Islet of Langerhans (tissue), 1 donor: Measurements from ENCODE around the gene HERC3.
A peak's percentile ranks its signal among the peaks of the same experiment; 100 is the strongest.

Source experiments
- FAIRE-seq: peaks from one replicate; lab custom pipeline; 2011; peaks lifted over from hg19 to GRCh38; lab: Jason Lieb, UNC

The HERC3 gene

GRCh38 chr4:88720451-88721428 lies 128.5 kb downstream of the HERC3 start:
- no peak for FAIRE-seq

- no peak for FAIRE-seq
Observed at GRCh38 chr4:88722276-88722780, 130.0 kb downstream of the HERC3 start.

DNA sequence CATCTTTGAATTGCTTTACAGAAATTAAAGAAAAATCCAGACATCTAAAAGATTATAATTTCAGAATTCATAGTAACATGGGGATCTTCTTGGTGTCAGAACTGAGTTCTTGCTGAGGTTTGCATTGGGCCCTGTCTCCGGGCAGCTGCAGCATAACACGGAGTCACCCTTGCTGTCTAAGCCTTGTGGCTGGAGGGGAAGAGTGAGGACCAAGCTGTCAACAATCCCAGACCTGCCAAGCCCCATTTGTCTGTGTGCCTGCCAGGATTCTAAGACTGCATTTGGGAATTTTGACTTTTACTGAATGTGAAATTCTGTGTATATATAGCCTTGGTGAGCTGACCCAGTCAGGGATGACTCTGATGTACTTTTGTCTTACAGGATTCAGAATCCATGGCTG lies 130.5 kb downstream of the HERC3 start:
- FAIRE-seq = no peak

- no peak for FAIRE-seq
Observed at GRCh38 chr4:88724406-88724805, 132.1 kb downstream of the HERC3 start.

DNA sequence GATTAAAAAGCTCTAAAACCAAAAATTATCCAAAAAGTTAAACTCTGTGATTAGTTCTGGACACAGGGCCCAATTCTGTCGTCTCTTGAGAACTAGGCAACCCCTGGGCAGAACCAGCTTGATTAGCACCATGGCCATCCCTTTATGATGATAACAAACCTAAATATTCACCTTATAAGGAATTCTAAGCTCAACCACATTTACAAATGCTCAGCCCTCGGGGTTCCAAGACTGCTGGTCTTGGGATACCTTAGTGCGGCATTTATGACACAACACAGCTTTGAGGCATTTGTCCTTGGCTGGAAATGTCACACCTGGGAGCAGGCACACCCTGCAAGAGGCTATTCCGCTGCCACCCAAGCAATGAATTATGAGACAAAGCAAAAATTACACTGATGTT lies 132.9 kb downstream of the HERC3 start:
- no peak for FAIRE-seq

GRCh38 chr4:88725986-88726385 lies 133.7 kb downstream of the HERC3 start:
- peak; percentile 76 for FAIRE-seq

- no peak for FAIRE-seq
Observed at GRCh38 chr4:88728146-88728545, 135.9 kb downstream of the HERC3 start.

GRCh38 chr4:88729146-88729760 lies 137.0 kb downstream of the HERC3 start:
- peak; percentile 76 for FAIRE-seq

DNA sequence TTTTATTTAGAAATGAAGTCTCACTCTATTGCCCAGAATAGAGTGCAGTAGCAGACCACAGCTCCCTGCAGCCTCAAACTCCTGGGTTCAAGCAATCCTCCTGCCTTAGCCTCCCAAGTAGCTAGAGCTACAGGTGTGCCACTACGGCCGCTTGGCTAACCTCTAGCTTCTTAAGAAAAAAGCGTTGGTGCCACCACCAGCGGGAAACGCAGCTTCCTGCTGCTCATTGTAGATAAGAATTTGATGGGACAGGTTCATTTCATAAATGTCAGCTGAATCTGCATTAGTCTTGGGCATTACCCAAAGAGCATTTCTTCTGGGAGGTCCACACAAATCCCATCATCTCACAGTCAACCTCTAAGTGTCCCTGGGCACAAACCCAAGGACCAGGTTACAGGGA lies 138.5 kb downstream of the HERC3 start:
- no peak for FAIRE-seq

- FAIRE-seq = no peak
Observed at GRCh38 chr4:88731381-88731780, 139.1 kb downstream of the HERC3 start.

DNA sequence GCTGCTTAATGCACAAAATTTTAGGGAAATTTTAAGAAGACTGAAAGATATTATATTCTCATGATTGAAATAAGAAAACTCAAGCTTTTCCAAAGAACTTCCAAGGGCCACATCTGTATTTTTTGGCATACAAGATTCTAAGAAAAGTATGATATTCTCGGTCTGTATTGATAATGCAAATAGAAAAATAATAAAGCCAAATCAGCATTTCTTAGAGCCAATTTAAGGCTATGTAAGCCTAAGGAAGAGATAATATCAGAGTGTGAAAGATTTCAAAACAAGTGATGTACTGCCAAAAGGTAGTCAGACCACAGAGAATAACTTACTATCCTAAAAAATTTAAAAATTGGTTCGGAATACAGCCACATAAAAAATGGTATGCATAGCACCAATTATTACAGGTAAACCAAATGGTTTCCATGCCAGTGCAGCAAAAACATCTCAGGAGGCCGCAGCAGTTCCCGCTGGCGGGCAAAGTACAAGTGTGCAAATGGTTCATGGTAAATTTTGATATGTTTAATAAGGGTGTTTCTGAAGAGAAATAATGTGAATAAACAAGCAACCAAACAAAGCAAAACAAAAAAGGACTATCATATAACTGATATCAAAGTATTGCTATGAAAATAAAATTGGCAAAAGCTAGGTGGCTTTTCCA lies 140.6 kb downstream of the HERC3 start:
- no peak for FAIRE-seq

DNA sequence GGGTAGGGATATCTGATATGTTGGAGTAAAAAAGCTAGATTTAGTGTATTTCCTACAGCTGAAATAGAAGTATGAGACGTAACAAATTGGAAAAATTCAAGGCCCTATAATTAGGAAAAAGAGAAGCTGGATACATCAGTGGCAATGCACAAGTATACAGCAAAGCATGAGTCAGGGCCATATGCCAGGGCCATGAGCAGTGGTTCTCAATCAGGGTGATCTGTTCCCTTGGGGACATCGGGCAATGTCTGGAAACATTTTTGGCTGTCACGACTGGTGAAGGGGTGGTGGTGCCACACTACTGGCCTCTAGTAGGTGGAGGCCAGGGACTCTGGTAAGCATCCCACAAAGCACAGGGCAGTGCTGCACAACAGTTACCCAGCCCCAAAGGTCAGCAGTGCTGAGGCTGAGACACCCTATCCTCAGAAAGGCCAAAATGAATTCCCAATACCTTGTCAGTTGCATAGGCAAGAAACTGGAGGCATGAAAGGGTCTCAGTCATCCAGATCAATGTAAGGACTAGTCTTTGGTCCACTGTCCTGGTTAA lies 142.2 kb downstream of the HERC3 start:
- no peak for FAIRE-seq

DNA sequence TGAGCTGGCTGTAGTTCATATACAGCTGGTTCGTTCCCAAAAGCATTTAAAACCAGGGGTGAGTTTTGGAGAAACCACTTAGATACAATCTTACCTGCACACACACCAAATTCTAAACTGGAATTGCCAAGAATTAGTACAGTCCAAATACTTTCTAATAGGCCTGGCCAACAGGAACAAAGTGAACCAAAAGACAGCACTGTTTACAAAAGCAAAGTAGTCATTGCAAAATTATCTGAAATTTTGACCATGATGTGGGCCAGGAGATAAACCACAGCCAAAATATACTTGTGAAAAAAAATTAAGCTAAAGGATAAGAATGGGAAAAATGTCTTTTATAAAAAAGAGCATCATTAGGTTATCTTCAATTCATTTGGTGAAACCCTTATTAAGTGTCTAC lies 143.3 kb downstream of the HERC3 start:
- no peak for FAIRE-seq

- FAIRE-seq = no peak
Observed at GRCh38 chr4:88736264-88736663, 144.0 kb downstream of the HERC3 start.

GRCh38 chr4:88737307-88737941 lies 145.1 kb downstream of the HERC3 start:
- FAIRE-seq = no peak

GRCh38 chr4:88738180-88738579 lies 145.9 kb downstream of the HERC3 start:
- no peak for FAIRE-seq

- FAIRE-seq = no peak
Observed at GRCh38 chr4:88742561-88742960, 150.3 kb downstream of the HERC3 start.

DNA sequence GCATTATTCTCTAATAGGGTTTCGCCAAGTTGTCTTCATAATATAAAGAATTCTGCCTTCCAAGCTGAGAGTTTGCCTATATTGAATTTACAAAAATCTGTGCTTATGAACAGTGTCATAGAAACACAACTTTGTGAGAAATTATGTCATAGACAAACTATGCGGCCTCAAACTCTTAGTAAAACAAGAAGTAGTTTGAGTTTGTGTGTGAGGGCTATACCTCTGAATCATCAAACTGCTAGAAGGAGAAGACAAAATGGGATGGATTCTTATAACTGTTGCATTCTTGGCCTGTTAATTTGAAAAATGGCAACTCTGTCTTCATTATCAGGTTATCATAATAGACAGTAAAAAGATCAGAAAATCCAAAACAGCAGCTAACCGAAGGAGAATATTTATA lies 151.4 kb downstream of the HERC3 start:
- no peak for FAIRE-seq

GRCh38 chr4:88744609-88745008 lies 152.3 kb downstream of the HERC3 start:
- no peak for FAIRE-seq

GRCh38 chr4:88745175-88745574 lies 152.9 kb downstream of the HERC3 start:
- FAIRE-seq = no peak

DNA sequence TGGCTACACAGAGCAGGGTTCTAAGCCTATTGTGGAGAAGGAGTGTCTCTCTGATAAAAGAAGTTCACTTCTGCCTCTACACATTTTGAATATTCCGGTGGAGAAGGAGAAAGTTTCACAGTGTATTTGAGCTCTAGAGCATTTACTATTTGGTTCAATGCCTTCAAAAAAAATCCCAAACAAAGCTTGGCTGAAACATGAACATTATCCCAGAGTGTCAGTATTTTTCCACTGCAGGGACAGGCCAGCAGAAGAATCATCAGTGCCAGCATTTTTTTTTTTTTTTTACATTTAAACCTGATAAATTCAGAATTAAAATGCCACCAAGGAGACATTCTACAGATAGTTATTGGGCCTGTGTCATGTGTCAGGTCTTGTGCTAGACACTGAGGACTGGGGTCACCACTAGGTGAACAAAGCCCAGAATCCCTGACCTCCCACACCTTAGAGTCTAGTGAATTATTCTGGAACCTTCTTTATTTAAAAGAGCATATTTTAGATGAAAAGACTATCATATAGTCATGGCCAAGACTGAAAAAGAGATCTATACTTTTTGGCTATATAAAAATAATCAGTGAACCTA lies 153.4 kb downstream of the HERC3 start:
- FAIRE-seq = no peak

DNA sequence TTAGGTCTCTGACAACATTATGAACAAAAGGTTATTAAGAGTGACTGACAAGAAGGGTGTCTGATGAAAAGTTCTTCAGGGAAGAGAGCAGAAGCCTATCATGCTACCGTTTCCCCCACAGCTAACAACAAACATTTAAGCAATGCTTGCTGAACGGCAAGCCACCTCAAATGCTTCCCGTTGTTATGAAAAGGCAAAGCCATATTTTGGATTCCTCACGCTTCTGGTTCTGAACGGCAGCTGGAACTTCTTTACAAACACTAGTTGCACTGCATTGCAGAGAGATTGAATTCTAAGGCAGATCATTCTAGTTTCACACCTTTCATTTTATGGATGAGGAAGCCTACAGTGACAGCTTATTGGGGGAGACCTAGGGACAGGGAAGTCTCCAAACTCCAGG lies 153.9 kb downstream of the HERC3 start:
- FAIRE-seq = no peak
